CD14-positive monocyte (primary cell): ENCODE results near the gene C13orf46. TPM values are rescaled to one million over a fixed set of nuclear protein-coding genes. Genes with fewer than 3 reads are reported as not detected.

ENCODE experiments used
- DNase-seq, 3 donors: peaks; one replicate each; pipeline ENCODE4 v3.0.0-alpha.2; 2011 to 2022
- H2AFZ ChIP-seq: 2 replicates; pipeline ENCODE4 v1.6.0; 2012; ENCODE audit warnings: mild to moderate bottlenecking, low read depth, low read length, inconsistent platforms; ENCODE audit not compliant: insufficient read depth, poor library complexity, severe bottlenecking
- H3K27ac ChIP-seq, 2 donors: 1 replicate in 1 of 2; 2 replicates in 1 of 2; pipeline ENCODE4 v1.5.1; 2012 to 2013; ENCODE audit warnings: low read length in 2 of 2, control low read depth in 1 of 2, inconsistent platforms in 1 of 2, low read depth in 1 of 2, mild to moderate bottlenecking in 1 of 2
- H3K27me3 ChIP-seq, 2 donors: one replicate each; pipeline versions ENCODE4 v1.6.0 to v1.6.1; 2011 to 2013; ENCODE audit warnings: low read length in 2 of 2; ENCODE audit not compliant: control insufficient read depth in 2 of 2, insufficient read depth in 2 of 2
- H3K36me3 ChIP-seq, 2 donors: replicated peaks in 1 of 2; 1 replicate in 1 of 2; 2 replicates in 1 of 2; pipeline versions ENCODE4 v1.5.1 to v1.6.1; 2012 to 2013; ENCODE audit warnings: low read length in 2 of 2, control low read depth in 1 of 2, inconsistent platforms in 1 of 2, mild to moderate bottlenecking in 1 of 2; ENCODE audit not compliant: insufficient read depth in 2 of 2, control insufficient read depth in 1 of 2
- H3K4me1 ChIP-seq, 2 donors: 1 replicate in 1 of 2; 2 replicates in 1 of 2; pipeline versions ENCODE4 v1.5.1 to v1.6.1; 2012 to 2013; ENCODE audit warnings: low read length in 2 of 2, control low read depth in 1 of 2, inconsistent platforms in 1 of 2, mild to moderate bottlenecking in 1 of 2, moderate library complexity in 1 of 2; ENCODE audit not compliant: insufficient read depth in 2 of 2, control insufficient read depth in 1 of 2
- H3K4me2 ChIP-seq: replicated peaks from 2 replicates; pipeline ENCODE3; 2012; ENCODE audit warnings: low read length, moderate library complexity, mild to moderate bottlenecking; ENCODE audit not compliant: poor library complexity, severe bottlenecking; ENCODE audit errors: extremely low read depth
- H3K4me3 ChIP-seq, 3 experiments: fragments of 200-600 bp in 1 of 3; sonication (generic) in 1 of 3; replicated peaks in 1 of 3; 1 replicate in 2 of 3; 2 replicates in 1 of 3; pipeline ENCODE4 v1.5.1; 2011 to 2013; ENCODE audit warnings: low read length in 3 of 3, mild to moderate bottlenecking in 3 of 3, control low read depth in 2 of 3, low read depth in 2 of 3, inconsistent platforms in 1 of 3, moderate library complexity in 1 of 3
- H3K79me2 ChIP-seq: 2 replicates; pipeline ENCODE4 v1.6.0; 2012; ENCODE audit warnings: mild to moderate bottlenecking, control low read depth, inconsistent platforms, low read length, moderate library complexity; ENCODE audit not compliant: insufficient read depth
- H3K9ac ChIP-seq: 2 replicates; pipeline ENCODE4 v1.6.0; 2017; ENCODE audit warnings: low read length, mild to moderate bottlenecking; ENCODE audit not compliant: insufficient read depth, poor library complexity, severe bottlenecking
- H3K9me3 ChIP-seq, 2 donors: replicated peaks in 1 of 2; 1 replicate in 1 of 2; 2 replicates in 1 of 2; pipeline versions ENCODE4 v1.5.1 to v1.6.1; 2012 to 2013; ENCODE audit warnings: low read length in 2 of 2, control low read depth in 1 of 2; ENCODE audit not compliant: control insufficient read depth in 1 of 2, insufficient read depth in 1 of 2
- H4K20me1 ChIP-seq: 2 replicates; pipeline ENCODE4 v1.6.0; 2012; ENCODE audit warnings: mild to moderate bottlenecking, low read length, control low read depth, moderate library complexity; ENCODE audit not compliant: insufficient read depth
- H3K27ac Mint-ChIP-seq, 7 donors: one replicate each; pipeline ENCODE4 v1.8.0; 2020; ENCODE audit warnings: mild to moderate bottlenecking in 7 of 7, mixed read lengths in 7 of 7, moderate library complexity in 6 of 7, inconsistent platforms in 2 of 7
- H3K27me3 Mint-ChIP-seq, 3 donors: one replicate each; pipeline ENCODE4 v1.8.0; 2021 to 2022; ENCODE audit warnings: low read depth in 3 of 3, mild to moderate bottlenecking in 3 of 3, mixed read lengths in 3 of 3, moderate library complexity in 3 of 3, inconsistent platforms in 1 of 3
- H3K36me3 Mint-ChIP-seq, 2 donors: one replicate each; pipeline ENCODE4 v1.8.0; 2020; ENCODE audit warnings: mixed read lengths in 2 of 2, inconsistent platforms in 1 of 2, mild to moderate bottlenecking in 1 of 2
- H3K4me1 Mint-ChIP-seq: one replicate; pipeline ENCODE4 v1.8.0; 2020; ENCODE audit warnings: mild to moderate bottlenecking, mixed read lengths
- H3K4me3 Mint-ChIP-seq, 2 donors: one replicate each; pipeline ENCODE4 v1.8.0; 2020; ENCODE audit warnings: mild to moderate bottlenecking in 2 of 2, mixed read lengths in 2 of 2, moderate library complexity in 1 of 2
- H3K9me3 Mint-ChIP-seq, 7 donors: one replicate each; pipeline ENCODE4 v1.8.0; 2020 to 2022; ENCODE audit warnings: mixed read lengths in 7 of 7, mild to moderate bottlenecking in 6 of 7, moderate library complexity in 6 of 7, inconsistent platforms in 2 of 7
- WGBS: methylation state at CpG from one replicate; pipeline ENCODE4 v1.1.5; 2013; ENCODE audit warnings: missing lambda C conversion rate; ENCODE audit not compliant: insufficient coverage; 5-methylcytosine and 5-hydroxymethylcytosine counted together
- intact Hi-C, 2 donors: fragments of 100-400 bp; cut with micrococcal nuclease; formaldehyde crosslinking; loops; one replicate each; pipeline versions ENCODE4 v1.15.0 to v1.15.1; 2023
- polyA plus RNA-seq, 3 donors: library from polyadenylated mRNA; depleted of rRNA in 1 of 3; unstranded in 2 of 3; stranded (reverse) in 1 of 3; fragments of 300-500 nt in 2 of 3; fragments of >200 nt in 1 of 3; fragmentation: Illumina TruSeq in 2 of 3; gene quantifications; 1 replicate in 2 of 3; 2 replicates in 1 of 3; pipeline ENCODE4 v1.2.3, GENCODE V29; 2012 to 2021
- TF ChIP-seq, protein P1 (sequence below): fragments of 200-600 bp; IDR thresholded peaks from one replicate; pipeline ENCODE4 v1.8.0; 2022; ENCODE audit warnings: antibody characterized with exemption, mild to moderate bottlenecking

C13orf46 gene
- polyA plus RNA-seq, 3 donors, result 0.05 to 0.35 TPM; not detected in 1

DNA sequence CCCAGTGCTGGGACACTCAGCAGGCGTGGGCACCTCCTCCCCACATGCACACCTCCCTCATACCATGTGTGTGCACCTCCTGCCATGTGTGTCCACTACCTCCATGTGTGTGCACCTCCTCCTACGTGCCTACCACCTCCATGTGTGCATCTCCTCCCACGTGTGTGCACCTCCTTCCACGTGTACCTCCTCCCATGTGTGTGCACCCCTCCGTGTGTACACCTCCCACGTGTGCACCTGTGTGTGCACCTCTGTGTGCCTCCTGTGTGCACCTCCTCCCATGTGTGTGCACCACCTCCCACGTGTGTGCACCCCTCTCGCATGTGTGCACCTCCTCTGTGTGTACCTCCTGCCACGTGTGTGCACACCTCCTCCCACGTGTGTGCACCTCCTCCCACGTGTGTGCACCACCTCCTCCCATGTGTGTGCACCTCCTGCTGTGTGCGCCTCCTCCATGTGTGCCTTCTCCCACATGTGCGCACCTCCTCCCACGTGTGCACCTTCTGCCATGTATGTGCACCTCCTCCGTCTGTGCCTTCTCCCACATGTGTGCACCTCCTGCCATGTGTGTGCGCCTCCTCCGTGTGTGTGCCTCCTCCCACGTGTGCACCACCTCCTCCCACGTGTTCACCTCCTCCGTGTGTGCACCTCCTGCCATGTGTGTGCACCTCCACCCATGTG lies 6.1 kb upstream of the C13orf46 start:
- no peak for DNase-seq
- H3K36me3 Mint-ChIP-seq, result peaks cover 72 to 76% of the 10 kb centered on the region in 2 donors
- Histone ChIP-seq H3K4me1 (no peaks in the 10 kb centered on the region), H3K79me2 (no peaks in the 10 kb centered on the region), H3K36me3 (peaks cover 71 to 77% of the 10 kb centered on the region in 2 donors), H3K9ac (no peak overlapping the region), H3K4me3 (no peak overlapping the region), H2AFZ (no peak overlapping the region), H4K20me1 (peaks cover 19% of the 10 kb centered on the region), H3K4me2 (no peak overlapping the region), H3K9me3 (no peaks in the 10 kb centered on the region), H3K27ac (no peak overlapping the region), H3K27me3 (no peaks in the 10 kb centered on the region)
- 95% methylated on average over 20 of the region's 20 CpGs for WGBS
- TF ChIP-seq, protein P1, sequence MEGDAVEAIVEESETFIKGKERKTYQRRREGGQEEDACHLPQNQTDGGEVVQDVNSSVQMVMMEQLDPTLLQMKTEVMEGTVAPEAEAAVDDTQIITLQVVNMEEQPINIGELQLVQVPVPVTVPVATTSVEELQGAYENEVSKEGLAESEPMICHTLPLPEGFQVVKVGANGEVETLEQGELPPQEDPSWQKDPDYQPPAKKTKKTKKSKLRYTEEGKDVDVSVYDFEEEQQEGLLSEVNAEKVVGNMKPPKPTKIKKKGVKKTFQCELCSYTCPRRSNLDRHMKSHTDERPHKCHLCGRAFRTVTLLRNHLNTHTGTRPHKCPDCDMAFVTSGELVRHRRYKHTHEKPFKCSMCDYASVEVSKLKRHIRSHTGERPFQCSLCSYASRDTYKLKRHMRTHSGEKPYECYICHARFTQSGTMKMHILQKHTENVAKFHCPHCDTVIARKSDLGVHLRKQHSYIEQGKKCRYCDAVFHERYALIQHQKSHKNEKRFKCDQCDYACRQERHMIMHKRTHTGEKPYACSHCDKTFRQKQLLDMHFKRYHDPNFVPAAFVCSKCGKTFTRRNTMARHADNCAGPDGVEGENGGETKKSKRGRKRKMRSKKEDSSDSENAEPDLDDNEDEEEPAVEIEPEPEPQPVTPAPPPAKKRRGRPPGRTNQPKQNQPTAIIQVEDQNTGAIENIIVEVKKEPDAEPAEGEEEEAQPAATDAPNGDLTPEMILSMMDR, result no peak
- no peaks in the 10 kb centered on the region for H3K4me1 Mint-ChIP-seq
- no peaks in the 10 kb centered on the region for H3K27me3 Mint-ChIP-seq
- no peak overlapping the region for H3K4me3 Mint-ChIP-seq
- intact Hi-C loops, result no loop called here
- H3K9me3 Mint-ChIP-seq, result peaks cover 0 to 5% (median 0%) of the 10 kb centered on the region in 7 donors
- peak overlapping the region in 3 of 7 donors; percentile 37 to 76 (median 46) for H3K27ac Mint-ChIP-seq

DNA sequence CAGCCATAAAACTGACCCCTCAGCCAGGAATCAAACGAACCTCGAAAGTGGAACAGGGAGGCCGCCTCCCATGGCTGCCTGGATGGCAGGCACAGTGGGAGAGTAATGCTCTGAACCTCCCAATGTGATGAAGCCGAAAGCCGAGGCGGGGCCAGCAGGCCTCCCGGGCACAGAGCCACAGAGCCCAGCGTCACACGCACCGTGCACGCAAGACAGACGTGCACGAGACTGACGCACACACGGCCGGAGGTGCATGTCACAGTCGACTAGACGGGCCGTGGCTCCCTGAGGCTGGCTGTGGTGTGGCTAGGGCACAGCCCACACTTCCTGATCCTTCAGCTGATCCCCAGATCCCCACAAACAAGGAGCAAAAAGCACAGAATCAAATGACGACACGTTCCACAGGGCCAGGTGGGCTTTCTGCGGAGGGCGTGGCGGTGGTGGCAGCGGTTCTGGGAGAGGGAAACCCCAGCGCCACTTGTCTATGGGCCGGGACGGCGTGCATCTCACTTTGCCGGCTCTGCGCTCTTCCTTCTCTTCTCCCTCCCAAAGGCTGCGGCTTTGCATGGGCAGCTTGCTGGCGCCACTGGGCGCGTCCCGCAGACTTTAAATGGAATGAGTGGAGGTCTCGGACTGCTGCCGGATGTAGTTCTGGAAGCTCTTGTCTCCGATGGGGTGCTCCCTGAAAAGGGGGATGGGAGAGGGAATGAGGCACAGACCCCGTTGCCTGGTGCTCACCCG lies 5.0 kb upstream of the C13orf46 start:
- no peak for DNase-seq
- no peaks in the 10 kb centered on the region for H3K27me3 Mint-ChIP-seq

More for the DNA sequence above, 5.0 kb upstream of the C13orf46 start:
- Mint-ChIP-seq H3K27ac (peak overlapping the region in 3 of 7 donors; percentile 51 to 82 (median 55)), H3K4me3 (no peak overlapping the region), H3K36me3 (peaks cover 74 to 84% of the 10 kb centered on the region in 2 donors), H3K9me3 (peaks cover 0 to 5% (median 0%) of the 10 kb centered on the region in 7 donors), H3K4me1 (no peaks in the 10 kb centered on the region)
- TF ChIP-seq, protein P1, result no peak
- Histone ChIP-seq H2AFZ (no peak overlapping the region), H3K79me2 (no peaks in the 10 kb centered on the region), H3K4me3 (no peak overlapping the region), H3K9ac (no peak overlapping the region), H3K4me1 (no peaks in the 10 kb centered on the region), H3K27me3 (no peaks in the 10 kb centered on the region), H3K4me2 (no peak overlapping the region), H3K9me3 (no peaks in the 10 kb centered on the region), H4K20me1 (peaks cover 19% of the 10 kb centered on the region), H3K36me3 (peaks cover 79 to 83% of the 10 kb centered on the region in 2 donors), H3K27ac (no peak overlapping the region)
- intact Hi-C loops, result no loop called here
- WGBS, result 95% methylated on average over 24 of the region's 41 CpGs
